IMR-90 (cell line): ENCODE measurements around the gene GOLGA3. TPM values are rescaled to one million over a fixed set of nuclear protein-coding genes. Genes with fewer than 3 reads are reported as not detected.

Experiments
- ATAC-seq: fragments of 200-7000 bp; cut with Tn5 transposase; 2 replicates; pipeline ENCODE4 v1.9.1; 2020; ENCODE audit warnings: low read depth, mild to moderate bottlenecking, moderate library complexity
- BruUV-seq: library from RNA; stranded (reverse); fragments of 400-500 nt; replicated peaks from 2 replicates; lab custom pipeline; 2021; lab: Mats Ljungman, UMichigan
- CTCF ChIA-PET: fragments of 300-600 bp; formaldehyde crosslinking; extraction: SDS; loops from one replicate; lab custom pipeline; 2021; ENCODE audit warnings: antibody characterized with exemption; lab: Yijun Ruan, JAX
- POLR2A ChIA-PET: fragments of 300-600 bp; sonication (Branson Sonifier 250); formaldehyde crosslinking; loops from one replicate; lab custom pipeline; 2022; ENCODE audit warnings: antibody characterized with exemption; ENCODE audit not compliant: unreplicated experiment; lab: Charles Lee
- DNase-seq: peaks from one replicate; pipeline ENCODE4 v3.0.0; 2013
- H2AFZ ChIP-seq: replicated peaks from 2 replicates; pipeline ENCODE3; 2013; ENCODE audit warnings: low read length, mild to moderate bottlenecking; ENCODE audit not compliant: poor library complexity
- H2AK5ac ChIP-seq: 2 replicates; pipeline ENCODE4 v1.6.1; 2013; ENCODE audit warnings: low read depth, low read length, inconsistent platforms
- H2AK9ac ChIP-seq: replicated peaks from 2 replicates; pipeline ENCODE3; 2013; ENCODE audit warnings: mild to moderate bottlenecking, low read depth, low read length, moderate library complexity; ENCODE audit not compliant: poor library complexity
- H2BK120ac ChIP-seq: 2 replicates; pipeline ENCODE4 v1.6.1; 2013; ENCODE audit warnings: low read depth, low read length, inconsistent platforms
- H2BK15ac ChIP-seq: 3 replicates; pipeline ENCODE4 v1.6.1; 2013; ENCODE audit warnings: low read depth, low read length, inconsistent platforms
- H2BK20ac ChIP-seq: 2 replicates; pipeline ENCODE4 v1.6.1; 2013; ENCODE audit warnings: low read depth, mild to moderate bottlenecking, inconsistent platforms, low read length, moderate library complexity
- H2BK5ac ChIP-seq: 2 replicates; pipeline ENCODE4 v1.6.1; 2013; ENCODE audit warnings: mild to moderate bottlenecking, low read depth, low read length, inconsistent platforms; ENCODE audit not compliant: poor library complexity, severe bottlenecking
- H3K14ac ChIP-seq: replicated peaks from 2 replicates; pipeline ENCODE4 v1.6.1; 2013; ENCODE audit warnings: low read depth, low read length, inconsistent platforms
- H3K18ac ChIP-seq: 2 replicates; pipeline ENCODE4 v1.6.1; 2013; ENCODE audit warnings: low read depth, low read length, control low read depth
- H3K23ac ChIP-seq: 2 replicates; pipeline ENCODE4 v1.6.1; 2013; ENCODE audit warnings: low read depth, low read length, inconsistent platforms
- H3K27ac ChIP-seq: 2 replicates; pipeline ENCODE4 v1.5.1; 2013; ENCODE audit warnings: mild to moderate bottlenecking, control low read depth, low read length; ENCODE audit not compliant: insufficient read depth
- H3K27me3 ChIP-seq: 2 replicates; pipeline ENCODE4 v1.6.1; 2013; ENCODE audit warnings: low read length; ENCODE audit not compliant: control insufficient read depth, insufficient read depth
- H3K36me3 ChIP-seq: 2 replicates; pipeline ENCODE4 v1.6.1; 2013; ENCODE audit warnings: low read length, mixed read lengths; ENCODE audit not compliant: control insufficient read depth, insufficient read depth
- H3K4ac ChIP-seq: 2 replicates; pipeline ENCODE4 v1.6.1; 2013; ENCODE audit warnings: low read depth, low read length, inconsistent platforms
- H3K4me1 ChIP-seq: 2 replicates; pipeline ENCODE4 v1.6.1; 2013; ENCODE audit warnings: low read length, mixed read lengths; ENCODE audit not compliant: control insufficient read depth, insufficient read depth
- H3K4me2 ChIP-seq: 2 replicates; pipeline ENCODE4 v1.6.1; 2013; ENCODE audit warnings: low read depth, mild to moderate bottlenecking, control low read depth, low read length, moderate library complexity
- H3K4me3 ChIP-seq: 2 replicates; pipeline ENCODE4 v1.5.1; 2013; ENCODE audit warnings: low read depth, mild to moderate bottlenecking, control low read depth, low read length, moderate library complexity; ENCODE audit not compliant: insufficient read depth
- H3K56ac ChIP-seq: 2 replicates; pipeline ENCODE4 v1.6.1; 2013; ENCODE audit warnings: low read length, inconsistent platforms; ENCODE audit not compliant: insufficient read depth; ENCODE audit errors: extremely low read depth
- H3K79me1 ChIP-seq, 2 experiments: 2 replicates each; pipeline ENCODE4 v1.6.1; 2013; ENCODE audit warnings: low read length in 2 of 2, inconsistent platforms in 1 of 2, low read depth in 1 of 2
- H3K9ac ChIP-seq: 2 replicates; pipeline ENCODE4 v1.6.1; 2013; ENCODE audit warnings: low read depth, low read length, control low read depth
- H3K9me1 ChIP-seq: 2 replicates; pipeline ENCODE4 v1.6.1; 2013; ENCODE audit warnings: low read length, inconsistent platforms; ENCODE audit not compliant: insufficient read depth
- H3K9me3 ChIP-seq: 2 replicates; pipeline ENCODE4 v1.6.1; 2013; ENCODE audit warnings: low read length; ENCODE audit not compliant: control insufficient read depth, insufficient read depth
- H4K20me1 ChIP-seq: 2 replicates; pipeline ENCODE4 v1.6.1; 2013; ENCODE audit warnings: low read length, inconsistent platforms; ENCODE audit not compliant: insufficient read depth
- H4K5ac ChIP-seq: 2 replicates; pipeline ENCODE4 v1.6.1; 2013; ENCODE audit warnings: mild to moderate bottlenecking, low read depth, low read length, control low read depth
- H4K8ac ChIP-seq, 2 experiments: 2 replicates each; pipeline ENCODE4 v1.6.1; 2013; ENCODE audit warnings: low read depth in 2 of 2, low read length in 2 of 2, control low read depth in 1 of 2, inconsistent platforms in 1 of 2
- H4K91ac ChIP-seq: 2 replicates; pipeline ENCODE4 v1.6.1; 2013; ENCODE audit warnings: low read depth, low read length, inconsistent platforms; ENCODE audit not compliant: insufficient read depth
- BHLHE40 ChIP-seq: fragments of 150-350 bp; IDR thresholded peaks from 2 replicates; pipeline ENCODE4 v1.6.1; 2016; ENCODE audit warnings: mild to moderate bottlenecking, low read depth, low read length
- CEBPB ChIP-seq: IDR thresholded peaks from 2 replicates; pipeline ENCODE4 v1.6.1; 2012; ENCODE audit warnings: low read depth, low read length, improper control_type of control experiment
- CHD1 ChIP-seq: IDR thresholded peaks from 2 replicates; pipeline ENCODE4 v1.6.1; 2012; ENCODE audit warnings: low read depth, low read length, improper control_type of control experiment
- FOS ChIP-seq: fragments of 150-350 bp; IDR thresholded peaks from 2 replicates; pipeline ENCODE4 v1.6.1; 2016; ENCODE audit warnings: low read depth, low read length
- MAFK ChIP-seq: IDR thresholded peaks from 2 replicates; pipeline ENCODE4 v1.6.1; 2012; ENCODE audit warnings: low read depth, low read length, improper control_type of control experiment
- MXI1 ChIP-seq: IDR thresholded peaks from 2 replicates; pipeline ENCODE4 v1.6.1; 2012; ENCODE audit warnings: low read depth, mild to moderate bottlenecking, low read length, moderate library complexity, borderline replicate concordance
- NFE2L2 ChIP-seq: fragments of 150-350 bp; IDR thresholded peaks from 2 replicates; pipeline ENCODE4 v1.6.1; 2016; ENCODE audit warnings: low read depth, mild to moderate bottlenecking, low read length
- POLR2A ChIP-seq: IDR thresholded peaks from 2 replicates; pipeline ENCODE4 v1.6.1; 2012; ENCODE audit warnings: mild to moderate bottlenecking, low read depth, low read length
- RAD21 ChIP-seq: IDR thresholded peaks from 2 replicates; pipeline ENCODE4 v1.6.1; 2012; ENCODE audit warnings: low read length, improper control_type of control experiment
- RCOR1 ChIP-seq: IDR thresholded peaks from 2 replicates; pipeline ENCODE4 v1.6.1; 2012; ENCODE audit warnings: mild to moderate bottlenecking, low read length, improper control_type of control experiment; ENCODE audit not compliant: insufficient replicate concordance
- RFX5 ChIP-seq: IDR thresholded peaks from 2 replicates; pipeline ENCODE4 v1.8.0; 2012; ENCODE audit warnings: low read depth, mild to moderate bottlenecking, low read length, moderate library complexity
- SMC3 ChIP-seq: fragments of 150-350 bp; IDR thresholded peaks from 2 replicates; pipeline ENCODE4 v1.6.1; 2016; ENCODE audit warnings: low read depth, mild to moderate bottlenecking, antibody characterized with exemption, low read length, moderate library complexity
- WGBS, 2 experiments: methylation state at CpG; one replicate each; pipeline versions ENCODE4 v1.1.5 to v1.1.7; 2013; ENCODE audit warnings: missing lambda C conversion rate in 2 of 2; ENCODE audit not compliant: insufficient read length in 1 of 2; ENCODE audit errors: extremely low coverage in 2 of 2; 5-methylcytosine and 5-hydroxymethylcytosine counted together
- dilution Hi-C: fragments of 300-500 bp; cut with HindIII; formaldehyde crosslinking; loops from one replicate; pipeline ENCODE4 v1.14.3; 2018; ENCODE audit warnings: low sequenced_read_pairs; ENCODE audit not compliant: unreplicated experiment
- in situ Hi-C: fragments of 300-500 bp; cut with MboI; formaldehyde crosslinking; loops from 3 replicates; pipeline ENCODE4 v1.14.3; 2019; ENCODE audit warnings: low sequenced_read_pairs, inconsistent platforms, mixed read lengths
- intact Hi-C: fragments of 100-400 bp; cut with micrococcal nuclease; formaldehyde crosslinking; loops from 2 replicates; pipeline ENCODE4 v1.10.0; 2022
- polyA plus RNA-seq, 3 experiments: library from polyadenylated mRNA; depleted of rRNA; stranded (reverse); fragments of >200 nt; gene quantifications; 2 replicates each; pipeline ENCODE4 v1.2.3, GENCODE V29; 2012; ENCODE audit warnings: low replicate concordance in 1 of 3
- total RNA-seq: library from RNA; depleted of rRNA; stranded (reverse); fragments of >200 nt; gene quantifications from 2 replicates; pipeline ENCODE4 v1.2.3, GENCODE V29; 2012
- TF ChIP-seq, protein P1 (sequence below): conservative IDR thresholded peaks from 2 replicates; pipeline ENCODE4 v1.5.1; 2012; ENCODE audit warnings: mild to moderate bottlenecking, low read depth, low read length, improper control_type of control experiment
- TF ChIP-seq, protein P2 (sequence below): fragments of 150-350 bp; IDR thresholded peaks from 2 replicates; pipeline ENCODE4 v1.6.1; 2017; ENCODE audit warnings: mild to moderate bottlenecking, antibody characterized with exemption, low read length, low read depth

GOLGA3 gene
- total and polyA plus RNA-seq, 2 of the 4 experiments (the other 2 are of a cell fraction) = 39.6 to 99.8 TPM

DNA sequence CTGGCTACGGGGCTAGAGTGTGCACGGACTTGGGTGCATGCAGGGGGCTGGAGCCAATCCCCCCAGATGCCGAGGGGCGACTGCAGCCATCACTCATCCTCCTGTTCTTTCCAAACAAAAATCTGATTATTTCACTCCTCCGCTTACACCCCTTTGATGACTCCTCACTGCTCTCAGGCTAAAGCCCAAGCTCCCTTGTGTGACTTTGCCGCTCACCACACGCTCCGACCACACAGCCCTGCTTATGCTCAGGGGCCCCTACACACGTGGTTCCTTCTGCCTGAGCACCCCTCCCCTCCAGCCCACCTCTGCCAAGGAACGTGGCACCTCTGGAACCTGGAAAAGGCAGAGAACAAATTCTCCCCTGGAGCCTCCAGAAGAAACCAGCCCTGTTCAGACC is 45.1 kb upstream of the GOLGA3 start:
- H2BK20ac ChIP-seq = no peak overlapping the region
- no TSS peak for BruUV-seq
- peaks cover 62% of the 10 kb centered on the region for H3K36me3 ChIP-seq
- H3K9ac ChIP-seq = no peak overlapping the region
- intact Hi-C loops = no loop called here
- no peak overlapping the region for H3K4me2 ChIP-seq
- no peak overlapping the region for H3K56ac ChIP-seq
- dilution Hi-C loops = no loop called here
- H2BK120ac ChIP-seq = no peak overlapping the region
- no peaks in the 10 kb centered on the region for H3K4me1 ChIP-seq
- ATAC-seq (no peak), DNase-seq (no peak)
- H2AK9ac ChIP-seq = no peak overlapping the region
- no peak overlapping the region for H2AFZ ChIP-seq
- CTCF ChIA-PET = no interaction called here
- no peak overlapping the region for H2BK5ac ChIP-seq
- H3K14ac ChIP-seq = no peak overlapping the region
- H3K79me1 ChIP-seq = peaks cover 12 to 28% of the 10 kb centered on the region in 2 experiments
- no peak overlapping the region for H3K27ac ChIP-seq
- no peak overlapping the region for H3K4me3 ChIP-seq
- 100% methylated on average over 3 of the region's 10 CpGs; no CpG with 5 or more reads in 1 of the 2 experiments for WGBS, 2 experiments
- no peaks in the 10 kb centered on the region for H3K27me3 ChIP-seq
- TF ChIP-seq SMC3 = no peak
- TF ChIP-seq, protein P1, sequence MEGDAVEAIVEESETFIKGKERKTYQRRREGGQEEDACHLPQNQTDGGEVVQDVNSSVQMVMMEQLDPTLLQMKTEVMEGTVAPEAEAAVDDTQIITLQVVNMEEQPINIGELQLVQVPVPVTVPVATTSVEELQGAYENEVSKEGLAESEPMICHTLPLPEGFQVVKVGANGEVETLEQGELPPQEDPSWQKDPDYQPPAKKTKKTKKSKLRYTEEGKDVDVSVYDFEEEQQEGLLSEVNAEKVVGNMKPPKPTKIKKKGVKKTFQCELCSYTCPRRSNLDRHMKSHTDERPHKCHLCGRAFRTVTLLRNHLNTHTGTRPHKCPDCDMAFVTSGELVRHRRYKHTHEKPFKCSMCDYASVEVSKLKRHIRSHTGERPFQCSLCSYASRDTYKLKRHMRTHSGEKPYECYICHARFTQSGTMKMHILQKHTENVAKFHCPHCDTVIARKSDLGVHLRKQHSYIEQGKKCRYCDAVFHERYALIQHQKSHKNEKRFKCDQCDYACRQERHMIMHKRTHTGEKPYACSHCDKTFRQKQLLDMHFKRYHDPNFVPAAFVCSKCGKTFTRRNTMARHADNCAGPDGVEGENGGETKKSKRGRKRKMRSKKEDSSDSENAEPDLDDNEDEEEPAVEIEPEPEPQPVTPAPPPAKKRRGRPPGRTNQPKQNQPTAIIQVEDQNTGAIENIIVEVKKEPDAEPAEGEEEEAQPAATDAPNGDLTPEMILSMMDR = no peak
- no peak for TF ChIP-seq BHLHE40
- TF ChIP-seq RCOR1 = no peak
- TF ChIP-seq NFE2L2 = no peak
- TF ChIP-seq POLR2A = no peak
- no peak for TF ChIP-seq FOS
- TF ChIP-seq MXI1 = no peak
- TF ChIP-seq RFX5 = no peak
- TF ChIP-seq, protein P2, sequence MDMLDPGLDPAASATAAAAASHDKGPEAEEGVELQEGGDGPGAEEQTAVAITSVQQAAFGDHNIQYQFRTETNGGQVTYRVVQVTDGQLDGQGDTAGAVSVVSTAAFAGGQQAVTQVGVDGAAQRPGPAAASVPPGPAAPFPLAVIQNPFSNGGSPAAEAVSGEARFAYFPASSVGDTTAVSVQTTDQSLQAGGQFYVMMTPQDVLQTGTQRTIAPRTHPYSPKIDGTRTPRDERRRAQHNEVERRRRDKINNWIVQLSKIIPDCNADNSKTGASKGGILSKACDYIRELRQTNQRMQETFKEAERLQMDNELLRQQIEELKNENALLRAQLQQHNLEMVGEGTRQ = no peak
- no peak for TF ChIP-seq RAD21
- no peak for TF ChIP-seq CHD1
- TF ChIP-seq CEBPB = no peak
- no peak for TF ChIP-seq MAFK
- no peak overlapping the region for H4K8ac ChIP-seq
- H3K9me3 ChIP-seq = no peaks in the 10 kb centered on the region
- H3K23ac ChIP-seq = no peak overlapping the region
- no peak overlapping the region for H4K5ac ChIP-seq
- no peak overlapping the region for H2AK5ac ChIP-seq
- H2BK15ac ChIP-seq = no peak overlapping the region
- H3K18ac ChIP-seq = no peak overlapping the region
- in situ Hi-C loops = no loop called here
- POLR2A ChIA-PET = no interaction called here
- no peaks in the 10 kb centered on the region; the same call in 1 of the 2 replicates for H4K20me1 ChIP-seq
- no peak overlapping the region for H4K91ac ChIP-seq
- no peaks in the 10 kb centered on the region; the same call in 1 of the 2 replicates for H3K9me1 ChIP-seq
- no peak overlapping the region for H3K4ac ChIP-seq
